RWPE1 (cell line): ENCODE results near the gene MBOAT1.

Experiments
- CTCF ChIA-PET: fragments of 350-600 bp; sonication (Branson Sonifier 250); formaldehyde crosslinking; extraction: SDS; loops from one replicate; lab custom pipeline; 2021; lab: Yijun Ruan, JAX
- POLR2A ChIA-PET: fragments of 400-600 bp; formaldehyde crosslinking; extraction: SDS; loops from one replicate; lab custom pipeline; 2020; ENCODE audit warnings: antibody characterized with exemption; ENCODE audit not compliant: low non-redundant PET; lab: Yijun Ruan, JAX
- DNase-seq: peaks from one replicate; pipeline ENCODE4 v3.0.0; 2012; ENCODE audit warnings: low spot score
- H3K27ac ChIP-seq: fragments of 450-650 bp; 2 replicates; pipeline ENCODE4 v1.5.1; 2017
- TF ChIP-seq, protein P1 (sequence below): fragments of 450-650 bp; conservative IDR thresholded peaks from 2 replicates; pipeline ENCODE4 v1.5.1; 2017; ENCODE audit warnings: low read depth, mild to moderate bottlenecking

Gene MBOAT1

GRCh38 chr6:20241102-20241501, 28.8 kb upstream of the MBOAT1 start:
- ChIA-PET POLR2A (no interaction called here), CTCF (no interaction called here)
- TF ChIP-seq, protein P1, sequence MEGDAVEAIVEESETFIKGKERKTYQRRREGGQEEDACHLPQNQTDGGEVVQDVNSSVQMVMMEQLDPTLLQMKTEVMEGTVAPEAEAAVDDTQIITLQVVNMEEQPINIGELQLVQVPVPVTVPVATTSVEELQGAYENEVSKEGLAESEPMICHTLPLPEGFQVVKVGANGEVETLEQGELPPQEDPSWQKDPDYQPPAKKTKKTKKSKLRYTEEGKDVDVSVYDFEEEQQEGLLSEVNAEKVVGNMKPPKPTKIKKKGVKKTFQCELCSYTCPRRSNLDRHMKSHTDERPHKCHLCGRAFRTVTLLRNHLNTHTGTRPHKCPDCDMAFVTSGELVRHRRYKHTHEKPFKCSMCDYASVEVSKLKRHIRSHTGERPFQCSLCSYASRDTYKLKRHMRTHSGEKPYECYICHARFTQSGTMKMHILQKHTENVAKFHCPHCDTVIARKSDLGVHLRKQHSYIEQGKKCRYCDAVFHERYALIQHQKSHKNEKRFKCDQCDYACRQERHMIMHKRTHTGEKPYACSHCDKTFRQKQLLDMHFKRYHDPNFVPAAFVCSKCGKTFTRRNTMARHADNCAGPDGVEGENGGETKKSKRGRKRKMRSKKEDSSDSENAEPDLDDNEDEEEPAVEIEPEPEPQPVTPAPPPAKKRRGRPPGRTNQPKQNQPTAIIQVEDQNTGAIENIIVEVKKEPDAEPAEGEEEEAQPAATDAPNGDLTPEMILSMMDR = no peak
- H3K27ac ChIP-seq = no peak overlapping the region
- no peak for DNase-seq

GRCh38 chr6:20238688-20239587, 26.7 kb upstream of the MBOAT1 start:
- H3K27ac ChIP-seq = no peak overlapping the region
- ChIA-PET POLR2A (no interaction called here), CTCF (no interaction called here)
- TF ChIP-seq, protein P1 = no peak
- no peak for DNase-seq

DNA sequence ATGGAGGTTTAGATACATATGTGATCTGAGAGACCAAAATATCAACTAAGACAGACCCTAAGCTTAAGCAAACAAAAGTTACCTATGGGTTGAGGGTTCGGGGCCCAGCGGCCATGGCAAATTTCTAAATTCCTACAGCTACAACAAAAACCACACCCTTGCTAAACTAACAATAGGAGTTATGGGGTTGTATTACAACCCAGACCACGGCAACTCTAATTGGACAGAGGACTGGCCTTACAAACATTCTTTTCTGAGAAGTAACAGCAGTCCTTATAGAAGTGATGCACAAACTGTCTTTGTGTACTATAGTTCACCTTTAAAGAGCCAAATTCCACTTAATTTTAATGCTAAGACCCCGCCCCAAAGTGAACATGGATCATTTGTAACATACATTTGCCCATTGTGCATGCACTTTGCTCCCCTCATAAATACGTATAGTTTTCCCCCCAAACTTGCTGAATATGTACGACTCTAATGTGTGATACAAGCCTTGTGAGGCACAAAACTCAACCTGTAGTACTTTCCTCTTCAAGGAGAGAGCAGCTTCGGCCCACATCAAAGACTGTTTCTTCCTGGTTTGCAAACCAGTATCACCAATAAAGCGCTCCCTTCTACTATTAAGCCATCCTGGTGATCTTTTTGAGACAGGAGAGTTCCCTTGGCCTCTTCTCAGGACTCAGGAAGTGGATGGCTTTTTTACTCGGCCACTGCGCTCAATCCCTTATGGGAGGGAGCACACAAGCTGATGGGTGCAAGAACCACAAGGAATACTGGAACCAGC, 25.6 kb upstream of the MBOAT1 start:
- TF ChIP-seq, protein P1 = no peak
- H3K27ac ChIP-seq = no peak overlapping the region
- CTCF ChIA-PET = no interaction called here
- DNase-seq = no peak
- POLR2A ChIA-PET = no interaction called here

DNA sequence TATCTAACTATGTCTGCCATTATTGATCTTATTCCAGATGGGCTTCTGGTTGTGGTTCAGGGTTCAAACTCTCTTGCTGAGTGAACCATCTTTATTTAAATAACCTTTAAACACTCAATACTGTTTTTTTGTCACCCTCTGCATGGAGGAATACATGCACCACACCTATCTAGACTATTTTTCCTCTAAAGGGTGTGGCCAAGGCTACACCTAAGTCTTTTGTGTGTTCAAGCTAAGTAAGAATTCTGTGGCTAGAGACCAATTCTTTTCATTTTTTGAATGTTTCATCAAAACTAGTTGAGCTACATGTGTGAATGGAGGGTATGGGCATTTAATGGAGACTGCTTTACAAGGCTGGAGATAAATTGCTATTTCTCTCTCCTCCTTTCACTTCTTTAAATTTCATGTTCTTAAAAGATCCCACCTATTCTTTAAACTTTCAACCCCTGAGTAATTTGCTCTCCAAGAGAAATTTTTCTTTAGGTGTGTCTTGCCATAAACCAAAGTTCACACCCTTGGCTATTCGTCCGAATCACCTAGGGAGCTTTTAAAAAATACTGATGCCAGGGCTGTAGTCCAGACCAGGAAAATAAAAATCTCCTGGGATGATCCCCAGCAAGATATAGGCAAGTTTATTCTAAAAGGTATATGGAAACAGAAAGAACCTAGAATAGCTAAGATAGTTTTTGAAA, 24.8 kb upstream of the MBOAT1 start:
- POLR2A ChIA-PET = no interaction called here
- CTCF ChIA-PET = no interaction called here
- peak; percentile 41 for DNase-seq
- H3K27ac ChIP-seq = no peak overlapping the region
- TF ChIP-seq, protein P1 = no peak

GRCh38 chr6:20236344-20236743, 24.1 kb upstream of the MBOAT1 start:
- H3K27ac ChIP-seq = no peak overlapping the region
- CTCF ChIA-PET = no interaction called here
- no peak for DNase-seq
- POLR2A ChIA-PET = no interaction called here
- TF ChIP-seq, protein P1 = no peak

- ChIA-PET CTCF (no interaction called here), POLR2A (no interaction called here)
- DNase-seq = no peak
- H3K27ac ChIP-seq = no peak overlapping the region
- TF ChIP-seq, protein P1 = no peak
These were observed 22.8 kb upstream of the MBOAT1 start for GRCh38 chr6:20235041-20235440.
